HL-60/S4 (cell line): ENCODE data around the gene ST7L.

Experiments used
- in situ Hi-C: fragments of 300-500 bp; cut with MboI; formaldehyde crosslinking; loops from 2 replicates; pipeline ENCODE4 v1.14.3; 2022; ENCODE audit warnings: low sequenced_read_pairs

The ST7L gene

GRCh38 chr1:112619518-112620376 is 806 bp upstream of the ST7L start, which contains the start of gene CAPZA1:
Gene CAPZA1 (plus strand): TSS chr1:112619832. CDS start chr1:112619845, 13 bp downstream.
- in situ Hi-C loops = loop anchor here (5.0 to 10.0 kb wide), 2 partner anchors 88 to 225 kb away; partner anchors contain the start of genes CTTNBP2NL and RHOC

GRCh38 chr1:112618114-112618720 is 724 bp downstream of the ST7L start:
- in situ Hi-C loops = loop anchor here (5.0 to 10.0 kb wide), 2 partner anchors 89 to 223 kb away; partner anchors contain the start of genes CTTNBP2NL and RHOC

GRCh38 chr1:112614460-112615065 is 4.4 kb downstream of the ST7L start:
- in situ Hi-C loops = loop anchor here (5.0 to 10.0 kb wide), 2 partner anchors 93 to 220 kb away; partner anchors contain the start of genes CTTNBP2NL and RHOC

- in situ Hi-C loops = no loop called here
Observed at GRCh38 chr1:112605633-112606327, 13.2 kb downstream of the ST7L start.

GRCh38 chr1:112603541-112603940 is 15.4 kb downstream of the ST7L start:
- in situ Hi-C loops = no loop called here

GRCh38 chr1:112603012-112603411 is 15.9 kb downstream of the ST7L start:
- in situ Hi-C loops = no loop called here

GRCh38 chr1:112599477-112599876 is 19.5 kb downstream of the ST7L start:
- in situ Hi-C loops = no loop called here

- in situ Hi-C loops = no loop called here
Observed at GRCh38 chr1:112594208-112594876, 24.6 kb downstream of the ST7L start.

- in situ Hi-C loops = no loop called here
Observed at GRCh38 chr1:112589766-112590165, 29.2 kb downstream of the ST7L start.

- in situ Hi-C loops = no loop called here
Observed at GRCh38 chr1:112583366-112583765, 35.6 kb downstream of the ST7L start.

GRCh38 chr1:112581586-112582192 is 37.3 kb downstream of the ST7L start:
- in situ Hi-C loops = no loop called here

- in situ Hi-C loops = no loop called here
Observed at GRCh38 chr1:112579801-112580510, 39.0 kb downstream of the ST7L start.

- in situ Hi-C loops = no loop called here
Observed at GRCh38 chr1:112576240-112576639, 42.7 kb downstream of the ST7L start.

- in situ Hi-C loops = no loop called here
Observed at GRCh38 chr1:112575154-112575804, 43.7 kb downstream of the ST7L start.

- in situ Hi-C loops = no loop called here
Observed at GRCh38 chr1:112565800-112566199, 53.1 kb downstream of the ST7L start.

GRCh38 chr1:112564081-112564480 is 54.9 kb downstream of the ST7L start:
- in situ Hi-C loops = no loop called here

- in situ Hi-C loops = no loop called here
Observed at GRCh38 chr1:112563341-112563740, 55.6 kb downstream of the ST7L start.

- in situ Hi-C loops = no loop called here
Observed at GRCh38 chr1:112558634-112559033, 60.3 kb downstream of the ST7L start.

- in situ Hi-C loops = no loop called here
Observed at GRCh38 chr1:112557385-112557784, 61.6 kb downstream of the ST7L start.
